Activated T-helper 17 cell treated with anti-CD3 and anti-CD28 coated beads, Interleukin-2, amount 50 U/mL, for 72 hours (primary cell): Measurements from ENCODE around the gene DTNB. TPM values are rescaled to one million over a fixed set of nuclear protein-coding genes. Genes with fewer than 3 reads are reported as not detected.
"Not testable (repeated sequence)": the region's sequence is repeated elsewhere in the genome, so short reads cannot be mapped to it uniquely, and the experiment has no call there.

ENCODE experiments used
- ATAC-seq: fragments of 150-1000 bp; cut with Tn5 transposase; replicated peaks from 2 replicates; pipeline ENCODE4 v1.10.0; 2021; ENCODE audit warnings: mild to moderate bottlenecking, moderate library complexity
- H3K27ac Mint-ChIP-seq: one replicate; pipeline ENCODE4 v1.8.0; 2022; ENCODE audit warnings: mixed read lengths
- H3K27me3 Mint-ChIP-seq: one replicate; pipeline ENCODE4 v1.8.0; 2022; ENCODE audit warnings: mixed read lengths
- H3K36me3 Mint-ChIP-seq: one replicate; pipeline ENCODE4 v1.8.0; 2022; ENCODE audit warnings: low read depth, mild to moderate bottlenecking, mixed read lengths
- H3K4me1 Mint-ChIP-seq: one replicate; pipeline ENCODE4 v1.8.0; 2022; ENCODE audit warnings: mixed read lengths
- H3K4me3 Mint-ChIP-seq: one replicate; pipeline ENCODE4 v1.8.0; 2022; ENCODE audit warnings: mild to moderate bottlenecking, mixed read lengths
- H3K9me3 Mint-ChIP-seq: one replicate; pipeline ENCODE4 v1.8.0; 2022; ENCODE audit warnings: mixed read lengths
- total RNA-seq, 2 donors: library from RNA; stranded (reverse); gene quantifications; one replicate each; pipeline ENCODE4 v1.2.3, GENCODE V29; 2022

The DTNB gene
- total RNA-seq, 2 donors from 2014 or later = 10.0 to 11.8 TPM

DNA sequence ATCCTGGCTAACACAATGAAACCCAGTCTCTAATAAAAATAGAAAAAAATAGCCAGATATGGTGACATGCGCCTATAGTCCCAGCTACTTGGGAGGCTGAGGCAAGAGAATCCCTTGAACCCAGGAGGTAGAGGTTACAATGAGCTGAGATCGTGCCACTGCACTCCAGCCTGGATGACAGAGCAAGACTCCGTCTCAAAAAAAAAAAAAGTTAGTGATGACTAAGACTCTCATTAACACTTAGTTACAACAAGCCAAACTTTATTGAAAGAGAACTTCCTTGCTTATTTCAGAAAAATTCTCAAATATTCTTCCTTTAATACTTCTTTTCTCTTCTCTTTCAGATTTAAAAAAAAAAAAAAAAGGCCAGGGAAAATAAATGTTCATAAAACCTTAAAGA is 7.9 kb downstream of the DTNB start:
- not testable (repeated sequence) for H3K27ac Mint-ChIP-seq, ATAC-seq, H3K4me1 Mint-ChIP-seq, H3K36me3 Mint-ChIP-seq, H3K9me3 Mint-ChIP-seq, H3K4me3 Mint-ChIP-seq, H3K27me3 Mint-ChIP-seq

GRCh38 chr2:25664965-25665307 is 8.4 kb downstream of the DTNB start:
- Mint-ChIP-seq H3K36me3 (no peaks in the 10 kb centered on the region), H3K27me3 (no peaks in the 10 kb centered on the region), H3K9me3 (no peaks in the 10 kb centered on the region), H3K4me3 (peak overlapping the region; percentile 25), H3K27ac (no peak overlapping the region), H3K4me1 (no peaks in the 10 kb centered on the region)
- no peak for ATAC-seq

GRCh38 chr2:25664183-25664964 is 9.0 kb downstream of the DTNB start:
- no peaks in the 10 kb centered on the region for H3K9me3 Mint-ChIP-seq
- H3K27ac Mint-ChIP-seq = no peak overlapping the region
- no peaks in the 10 kb centered on the region for H3K36me3 Mint-ChIP-seq
- no peaks in the 10 kb centered on the region for H3K4me1 Mint-ChIP-seq
- ATAC-seq = peak; percentile 40
- H3K4me3 Mint-ChIP-seq = peak overlapping the region; percentile 25
- H3K27me3 Mint-ChIP-seq = no peaks in the 10 kb centered on the region

GRCh38 chr2:25655316-25655715 is 18.1 kb downstream of the DTNB start:
- Mint-ChIP-seq H3K4me1 (peaks cover 14% of the 10 kb centered on the region), H3K27me3 (no peaks in the 10 kb centered on the region), H3K4me3 (no peak overlapping the region), H3K9me3 (no peaks in the 10 kb centered on the region), H3K36me3 (peaks cover 19% of the 10 kb centered on the region), H3K27ac (no peak overlapping the region)
- ATAC-seq = no peak

GRCh38 chr2:25654801-25655200 is 18.6 kb downstream of the DTNB start:
- Mint-ChIP-seq H3K4me3 (no peak overlapping the region), H3K27me3 (no peaks in the 10 kb centered on the region), H3K9me3 (no peaks in the 10 kb centered on the region), H3K4me1 (peaks cover 14% of the 10 kb centered on the region), H3K27ac (no peak overlapping the region), H3K36me3 (peaks cover 24% of the 10 kb centered on the region)
- ATAC-seq = no peak

- H3K27ac Mint-ChIP-seq = no peak overlapping the region
- H3K36me3 Mint-ChIP-seq = peaks cover 29% of the 10 kb centered on the region
- H3K27me3 Mint-ChIP-seq = no peaks in the 10 kb centered on the region
- no peaks in the 10 kb centered on the region for H3K9me3 Mint-ChIP-seq
- H3K4me3 Mint-ChIP-seq = no peak overlapping the region
- peaks cover 11% of the 10 kb centered on the region for H3K4me1 Mint-ChIP-seq
- ATAC-seq = no peak
Measured at GRCh38 chr2:25651782-25652455, 21.5 kb downstream of the DTNB start.

DNA sequence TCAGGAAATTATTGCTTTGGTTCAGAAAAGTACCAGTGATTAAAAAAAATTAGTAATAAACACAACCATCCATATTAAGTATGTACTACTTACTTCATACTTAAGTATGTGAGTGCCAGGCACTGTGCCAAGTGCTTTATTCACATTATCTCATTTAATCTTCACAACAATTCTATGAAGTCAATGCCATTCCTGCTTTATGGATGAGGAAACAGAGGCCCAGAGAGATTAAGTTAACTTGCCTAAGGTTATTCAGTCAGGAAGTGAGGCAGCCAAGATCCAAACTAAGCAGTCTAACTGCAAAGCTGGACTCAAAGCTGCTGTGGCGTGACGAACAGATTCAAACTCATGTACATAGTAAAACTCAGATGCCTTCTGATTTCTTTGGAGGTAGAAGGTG is 22.3 kb downstream of the DTNB start:
- H3K27me3 Mint-ChIP-seq = no peaks in the 10 kb centered on the region
- H3K4me3 Mint-ChIP-seq = no peak overlapping the region
- no peaks in the 10 kb centered on the region for H3K9me3 Mint-ChIP-seq
- no peak for ATAC-seq
- peaks cover 29% of the 10 kb centered on the region for H3K36me3 Mint-ChIP-seq
- H3K4me1 Mint-ChIP-seq = peaks cover 6% of the 10 kb centered on the region
- no peak overlapping the region for H3K27ac Mint-ChIP-seq

GRCh38 chr2:25650256-25650655 is 23.1 kb downstream of the DTNB start:
- no peak for ATAC-seq
- H3K4me3 Mint-ChIP-seq = no peak overlapping the region
- H3K27ac Mint-ChIP-seq = no peak overlapping the region
- no peaks in the 10 kb centered on the region for H3K9me3 Mint-ChIP-seq
- peaks cover 6% of the 10 kb centered on the region for H3K4me1 Mint-ChIP-seq
- no peaks in the 10 kb centered on the region for H3K27me3 Mint-ChIP-seq
- H3K36me3 Mint-ChIP-seq = peaks cover 29% of the 10 kb centered on the region

DNA sequence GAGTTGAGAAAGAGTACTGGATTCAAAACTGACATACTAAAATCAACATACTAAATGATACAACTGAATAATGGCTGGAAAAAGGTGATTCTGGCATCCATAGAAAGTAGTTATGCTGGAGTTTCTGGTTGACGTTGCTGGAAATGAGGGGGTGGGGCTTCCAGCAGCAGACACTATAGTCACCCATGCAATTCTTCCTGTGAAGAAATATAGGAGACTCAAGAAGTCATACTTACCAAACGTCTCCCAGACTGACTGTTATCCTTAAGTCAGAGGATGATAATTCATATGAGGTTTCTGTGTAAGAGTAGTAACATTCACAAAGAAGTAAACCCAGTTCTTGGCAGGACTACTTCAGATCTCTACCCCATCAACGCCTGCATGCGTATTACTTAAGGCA is 23.6 kb downstream of the DTNB start:
- H3K27ac Mint-ChIP-seq = no peak overlapping the region
- no peaks in the 10 kb centered on the region for H3K9me3 Mint-ChIP-seq
- H3K36me3 Mint-ChIP-seq = peaks cover 29% of the 10 kb centered on the region
- no peak for ATAC-seq
- no peak overlapping the region for H3K4me3 Mint-ChIP-seq
- no peaks in the 10 kb centered on the region for H3K27me3 Mint-ChIP-seq
- peaks cover 6% of the 10 kb centered on the region for H3K4me1 Mint-ChIP-seq

DNA sequence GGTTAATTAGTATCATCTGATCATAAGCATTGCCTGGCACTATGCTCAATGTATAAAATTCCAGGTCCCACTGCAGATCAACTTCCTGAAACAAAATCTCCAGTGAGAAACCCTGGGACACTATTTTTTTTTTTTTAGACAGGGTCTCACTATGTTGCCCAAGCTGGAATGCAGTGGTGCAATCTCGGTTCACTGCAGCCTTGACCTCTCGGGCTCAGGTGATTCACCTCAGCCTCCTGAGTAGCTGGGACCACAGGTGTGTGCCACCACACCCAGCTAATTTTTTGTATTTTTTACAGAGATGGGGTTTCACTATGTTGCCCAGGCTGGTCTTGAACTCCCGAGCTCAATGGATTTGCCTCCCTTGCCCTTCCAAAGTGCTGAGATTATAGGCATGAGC is 31.1 kb downstream of the DTNB start:
- Mint-ChIP-seq H3K4me3 (no peak overlapping the region), H3K36me3 (peaks cover 24% of the 10 kb centered on the region), H3K9me3 (no peaks in the 10 kb centered on the region), H3K27ac (no peak overlapping the region), H3K4me1 (peaks cover 5% of the 10 kb centered on the region), H3K27me3 (no peaks in the 10 kb centered on the region)
- ATAC-seq = no peak

DNA sequence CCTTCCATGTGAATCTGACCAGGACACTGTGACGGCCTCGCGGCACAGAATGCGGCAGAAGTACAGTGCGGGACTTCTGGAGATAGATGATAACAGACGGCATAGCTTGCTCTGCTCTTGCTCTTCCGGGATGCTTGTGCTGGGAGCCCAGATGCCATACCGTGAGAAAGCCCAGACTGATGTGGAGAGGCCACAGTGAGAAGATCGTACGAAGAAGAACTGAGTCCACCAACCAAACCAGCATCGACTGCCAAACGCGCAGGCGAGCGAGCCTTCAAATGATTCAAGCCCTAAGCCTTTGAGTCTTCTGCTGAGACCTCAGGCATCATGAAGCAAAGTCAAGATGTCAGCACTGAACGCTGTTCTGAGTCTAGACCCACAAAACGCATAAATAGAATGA is 33.7 kb downstream of the DTNB start:
- Mint-ChIP-seq H3K4me3 (no peak overlapping the region), H3K27ac (peak overlapping the region; percentile 17), H3K9me3 (no peaks in the 10 kb centered on the region), H3K4me1 (peaks cover 5% of the 10 kb centered on the region), H3K27me3 (no peaks in the 10 kb centered on the region), H3K36me3 (peaks cover 28% of the 10 kb centered on the region)
- ATAC-seq = no peak

GRCh38 chr2:25639131-25639530 is 34.2 kb downstream of the DTNB start:
- peaks cover 23% of the 10 kb centered on the region for H3K36me3 Mint-ChIP-seq
- H3K4me3 Mint-ChIP-seq = no peak overlapping the region
- no peak for ATAC-seq
- H3K9me3 Mint-ChIP-seq = no peaks in the 10 kb centered on the region
- H3K4me1 Mint-ChIP-seq = peaks cover 5% of the 10 kb centered on the region
- no peak overlapping the region for H3K27ac Mint-ChIP-seq
- no peaks in the 10 kb centered on the region for H3K27me3 Mint-ChIP-seq

DNA sequence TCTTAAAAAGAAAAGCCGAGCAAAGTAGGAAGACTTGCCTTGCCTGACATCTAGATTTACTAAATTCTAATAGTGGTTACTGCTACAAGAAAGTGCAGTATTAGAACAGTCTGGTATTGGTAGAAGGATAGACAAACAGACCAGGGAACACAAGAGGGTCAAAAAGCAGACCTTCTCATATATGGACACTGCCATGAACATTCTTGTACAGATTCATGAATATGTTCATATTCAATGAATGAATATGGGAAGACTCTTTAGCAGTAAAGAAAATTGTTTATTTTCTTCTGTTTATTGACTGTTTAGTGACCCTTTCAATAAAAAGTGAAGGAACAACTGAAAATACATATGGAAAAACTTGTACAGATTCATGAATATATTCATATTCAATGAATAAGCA is 37.6 kb downstream of the DTNB start:
- H3K27ac Mint-ChIP-seq = no peak overlapping the region
- no peaks in the 10 kb centered on the region for H3K4me1 Mint-ChIP-seq
- H3K27me3 Mint-ChIP-seq = no peaks in the 10 kb centered on the region
- no peaks in the 10 kb centered on the region for H3K9me3 Mint-ChIP-seq
- no peak for ATAC-seq
- H3K36me3 Mint-ChIP-seq = peaks cover 20% of the 10 kb centered on the region
- no peak overlapping the region for H3K4me3 Mint-ChIP-seq

DNA sequence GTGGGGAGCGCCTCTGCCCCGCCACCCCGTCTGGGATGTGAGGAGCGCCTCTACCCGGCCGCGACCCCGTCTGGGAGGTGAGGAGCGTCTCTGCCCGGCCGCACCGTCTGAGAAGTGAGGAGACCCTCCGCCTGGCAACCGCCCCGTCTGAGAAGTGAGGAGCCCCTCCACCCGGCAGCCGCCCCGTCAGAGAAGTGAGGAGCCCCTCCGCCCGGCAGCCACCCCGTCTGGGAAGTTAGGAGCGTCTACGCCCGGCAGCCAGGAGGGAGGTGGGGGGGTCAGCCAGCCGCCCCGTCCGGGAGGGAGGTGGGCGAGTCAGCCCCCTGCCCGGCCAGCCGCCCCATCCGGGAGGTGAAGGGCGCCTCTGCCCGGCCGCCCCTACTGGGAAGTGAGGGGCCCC is 39.6 kb downstream of the DTNB start:
- H3K4me3 Mint-ChIP-seq, H3K4me1 Mint-ChIP-seq, ATAC-seq, H3K9me3 Mint-ChIP-seq, H3K27ac Mint-ChIP-seq, H3K27me3 Mint-ChIP-seq: not testable (repeated sequence)
- peaks cover 17% of the 10 kb centered on the region for H3K36me3 Mint-ChIP-seq

DNA sequence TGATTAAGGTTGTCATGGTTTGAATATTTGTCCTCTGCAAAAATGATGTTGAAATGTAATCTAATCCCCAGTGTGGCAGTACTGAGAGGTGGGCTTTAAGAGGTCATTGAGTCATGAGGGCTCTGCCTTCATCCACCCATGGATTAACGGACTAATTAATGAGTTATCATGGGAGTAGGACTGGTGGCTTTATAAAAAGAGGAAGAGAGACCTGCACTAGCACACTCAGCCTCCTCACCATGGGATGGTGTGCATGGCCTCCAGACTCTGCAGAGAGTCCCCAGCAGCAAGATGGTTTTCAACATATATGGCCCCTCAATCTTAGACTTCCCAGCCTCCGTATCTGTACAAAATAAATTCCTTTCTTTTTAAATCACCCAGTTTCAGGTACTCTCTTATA is 41.0 kb downstream of the DTNB start:
- no peak for ATAC-seq
- Mint-ChIP-seq H3K4me1 (no peaks in the 10 kb centered on the region), H3K36me3 (peaks cover 15% of the 10 kb centered on the region), H3K27ac (no peak overlapping the region), H3K9me3 (no peaks in the 10 kb centered on the region), H3K27me3 (no peaks in the 10 kb centered on the region), H3K4me3 (no peak overlapping the region)
